NT2/D1 (cell line): Measurements from ENCODE around the gene GPR21.

Source experiments
- SUZ12 ChIP-seq: IDR thresholded peaks from 2 replicates; pipeline ENCODE4 v1.6.1; 2011; ENCODE audit not compliant: insufficient read length, insufficient read depth; ENCODE audit errors: extremely low read depth
- YY1 ChIP-seq: IDR thresholded peaks from 2 replicates; pipeline ENCODE4 v1.6.1; 2011; ENCODE audit not compliant: insufficient read length, insufficient read depth
- ZNF274 ChIP-seq: IDR thresholded peaks from 2 replicates; pipeline ENCODE4 v1.6.1; 2011; ENCODE audit warnings: mild to moderate bottlenecking, low read depth, low read length

- TF ChIP-seq ZNF274 (no peak), YY1 (no peak), SUZ12 (no peak)
These were observed 9.8 kb downstream of the GPR21 start for GRCh38 chr9:123043081-123043939.
